ENCODE results near the gene NEU4. TPM values are rescaled to one million over a fixed set of nuclear protein-coding genes. Genes with fewer than 3 reads are reported as not detected.

Gene NEU4
- total and polyA plus RNA-seq, 9 of the 15 experiments (the other 6 are each of a cell fraction or from before 2014, with no cell fraction given): 0.01 to 0.40 TPM; not detected in 7

- TF ChIP-seq RNF219 (CRISPR knock-in tag; IDR thresholded peaks at IDR 0.05) (no peak), MYC (IDR thresholded peaks at IDR 0.05; ENCODE audit: low read depth, low read length) (peak; percentile 49; the same call in 1 of the 2 replicates), MYC (CRISPR knock-in tag; IDR thresholded peaks at IDR 0.05; ENCODE audit: borderline replicate concordance, low read depth) (no peak), ERF (CRISPR knock-in tag; IDR thresholded peaks at IDR 0.05) (no peak), HEY1 (CRISPR knock-in tag; IDR thresholded peaks at IDR 0.05; ENCODE audit: borderline replicate concordance) (no peak), SMAD2 (IDR thresholded peaks at IDR 0.05; ENCODE audit: low read depth, low read length) (no peak), BACH1 (tag; IDR thresholded peaks at IDR 0.05) (no peak), CEBPZ (IDR thresholded peaks at IDR 0.05; ENCODE audit: borderline replicate concordance, low read depth, low read length) (no peak), MED1 (CRISPR knock-in tag; IDR thresholded peaks at IDR 0.05; ENCODE audit: borderline replicate concordance) (no peak), ZNF121 (CRISPR knock-in tag; conservative IDR thresholded peaks at IDR 0.05) (peak; percentile 62), ZNF175 (CRISPR knock-in tag; IDR thresholded peaks at IDR 0.05; ENCODE audit: low read depth) (no peak), SNAPC5 (CRISPR knock-in tag; IDR thresholded peaks at IDR 0.05) (no peak), ARID3B (CRISPR knock-in tag; IDR thresholded peaks at IDR 0.05; ENCODE audit: borderline replicate concordance) (no peak), NFE2 (IDR thresholded peaks at IDR 0.05; ENCODE audit: low read depth) (peak; percentile 20; the same call in 1 of the 2 replicates), HDAC3 (IDR thresholded peaks at IDR 0.05; ENCODE audit: borderline replicate concordance, partially characterized antibody) (no peak), GABPB2 (CRISPR knock-in tag; conservative IDR thresholded peaks at IDR 0.05) (no peak), SPI1 (IDR thresholded peaks at IDR 0.05; ENCODE audit: borderline replicate concordance, low read depth, low read length) (no peak), BRD4 (IDR thresholded peaks at IDR 0.05) (no peak), SIN3A (IDR thresholded peaks at IDR 0.05; ENCODE audit: borderline replicate concordance in 2 of 2, control insufficient read depth in 1 of 2, low read depth in 2 of 2, low read length in 2 of 2) (peak in 1 of 2 experiments; percentile 51; a peak in 1 of 4 replicates)
These were observed 35.2 kb downstream of the NEU4 start (continued) for GRCh38 chr2:241844066-241844728.

Data from K562 (cell line).